GM20000 (cell line): Measurements from ENCODE around the gene MPPED2.

ENCODE experiments used
- DNase-seq: peaks from one replicate; pipeline ENCODE4 v3.0.0; 2012; ENCODE audit warnings: low spot score
- TF ChIP-seq, protein P1 (sequence below): IDR thresholded peaks from 2 replicates; pipeline ENCODE4 v1.5.1; 2012; ENCODE audit warnings: mild to moderate bottlenecking, control low read depth; ENCODE audit errors: extremely low read depth, missing control alignments

The MPPED2 gene

DNA sequence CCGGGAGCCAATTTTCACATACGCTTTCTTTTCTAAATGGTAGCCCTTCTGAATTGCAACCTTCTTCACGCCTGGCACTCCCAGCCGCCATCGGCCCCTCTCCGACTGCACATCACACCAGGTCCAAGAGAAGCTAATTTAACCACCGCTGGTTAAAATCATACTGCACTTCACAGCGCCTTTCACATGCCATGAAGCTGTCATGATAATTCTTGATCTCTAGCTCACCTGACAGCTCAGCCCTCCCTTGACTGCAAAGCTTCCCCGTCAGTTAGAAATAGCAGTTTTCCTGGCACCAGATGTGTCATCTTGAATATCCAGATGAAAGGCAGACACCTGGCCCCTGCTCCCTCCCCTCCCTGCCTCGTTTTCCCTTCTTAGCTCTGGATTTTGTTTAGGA, 161.8 kb downstream of the MPPED2 start:
- TF ChIP-seq, protein P1, sequence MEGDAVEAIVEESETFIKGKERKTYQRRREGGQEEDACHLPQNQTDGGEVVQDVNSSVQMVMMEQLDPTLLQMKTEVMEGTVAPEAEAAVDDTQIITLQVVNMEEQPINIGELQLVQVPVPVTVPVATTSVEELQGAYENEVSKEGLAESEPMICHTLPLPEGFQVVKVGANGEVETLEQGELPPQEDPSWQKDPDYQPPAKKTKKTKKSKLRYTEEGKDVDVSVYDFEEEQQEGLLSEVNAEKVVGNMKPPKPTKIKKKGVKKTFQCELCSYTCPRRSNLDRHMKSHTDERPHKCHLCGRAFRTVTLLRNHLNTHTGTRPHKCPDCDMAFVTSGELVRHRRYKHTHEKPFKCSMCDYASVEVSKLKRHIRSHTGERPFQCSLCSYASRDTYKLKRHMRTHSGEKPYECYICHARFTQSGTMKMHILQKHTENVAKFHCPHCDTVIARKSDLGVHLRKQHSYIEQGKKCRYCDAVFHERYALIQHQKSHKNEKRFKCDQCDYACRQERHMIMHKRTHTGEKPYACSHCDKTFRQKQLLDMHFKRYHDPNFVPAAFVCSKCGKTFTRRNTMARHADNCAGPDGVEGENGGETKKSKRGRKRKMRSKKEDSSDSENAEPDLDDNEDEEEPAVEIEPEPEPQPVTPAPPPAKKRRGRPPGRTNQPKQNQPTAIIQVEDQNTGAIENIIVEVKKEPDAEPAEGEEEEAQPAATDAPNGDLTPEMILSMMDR, result no peak
- DNase-seq, result no peak

DNA sequence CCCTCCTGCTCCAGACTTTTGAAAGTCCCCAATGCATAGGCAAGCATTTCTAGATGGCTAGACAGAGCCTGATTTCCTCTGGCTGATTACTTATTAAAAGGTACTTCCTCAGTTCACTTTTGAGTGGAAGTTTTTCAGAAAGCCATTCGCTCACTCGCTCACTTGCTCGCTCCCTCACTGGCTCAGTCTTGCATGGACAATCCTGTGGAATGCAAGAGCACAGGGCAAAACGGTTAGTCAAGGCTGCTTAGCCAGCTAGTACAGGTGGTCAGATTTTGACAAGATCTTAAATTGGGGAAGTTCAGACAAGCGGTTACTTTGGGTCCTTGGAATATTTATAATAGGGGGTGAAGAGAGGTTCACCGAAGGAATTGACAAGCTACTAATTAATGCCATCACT, 162.3 kb downstream of the MPPED2 start:
- DNase-seq, result no peak

DNA sequence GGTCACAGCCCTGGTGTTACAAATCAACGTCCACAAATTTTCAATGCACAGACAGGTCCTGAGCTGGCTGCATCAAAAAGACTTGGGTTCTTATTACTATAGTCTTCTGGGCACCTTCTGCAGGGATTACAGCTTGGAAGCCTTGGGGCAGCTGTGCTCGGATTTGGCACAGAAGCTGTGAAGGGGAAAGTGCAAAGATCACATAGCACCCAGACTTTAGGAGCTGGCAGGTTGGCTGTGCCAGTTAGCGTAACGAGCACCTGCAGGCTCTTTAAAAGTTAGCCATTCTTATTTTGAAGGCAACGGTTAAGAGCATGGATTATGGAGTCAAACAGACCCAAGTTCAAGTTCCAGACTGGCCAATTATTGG, 162.9 kb downstream of the MPPED2 start:
- no peak for DNase-seq
- TF ChIP-seq, protein P1, result no peak

More for the DNA sequence above, 162.3 kb downstream of the MPPED2 start:
- TF ChIP-seq, protein P1, result no peak

DNA sequence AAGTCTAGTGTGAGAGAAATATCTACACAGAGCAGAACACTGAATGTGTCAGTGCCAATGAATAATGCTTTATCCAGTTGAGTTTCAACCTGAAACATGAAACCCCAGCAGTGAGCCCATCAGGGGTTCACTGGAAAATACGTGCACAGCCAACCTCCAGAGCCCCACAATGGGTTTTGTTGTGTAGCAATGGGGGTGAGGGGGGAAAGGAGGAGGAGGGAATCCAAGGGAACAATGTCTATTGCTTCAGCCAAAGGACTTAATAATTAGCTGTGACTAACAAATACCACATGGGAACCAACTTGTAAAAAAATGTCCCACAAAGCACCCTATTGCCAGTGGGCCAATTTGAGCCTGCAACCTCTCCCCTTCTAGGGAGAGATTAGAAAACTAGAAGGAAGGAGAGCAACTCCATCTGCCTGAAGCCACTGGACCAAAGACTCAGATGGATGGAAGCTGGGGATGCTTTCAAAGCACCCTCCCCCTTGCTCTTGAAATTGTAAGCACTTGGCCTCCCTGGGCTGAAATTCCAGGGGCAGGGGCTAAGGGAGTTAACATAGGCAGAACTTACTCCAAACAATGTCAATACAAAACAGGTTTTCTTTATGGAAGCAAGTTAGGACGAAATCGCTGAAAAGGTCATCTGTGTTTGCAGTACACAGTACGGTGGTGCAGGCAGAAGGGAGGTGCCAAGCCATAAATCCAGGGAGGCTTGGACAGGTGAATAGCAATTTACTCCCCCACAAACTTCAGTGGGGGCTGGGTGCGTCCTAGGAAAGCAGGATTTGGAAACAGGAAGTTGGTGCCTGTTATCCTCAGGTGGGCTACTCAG, 163.5 kb downstream of the MPPED2 start:
- TF ChIP-seq, protein P1, result no peak
- no peak for DNase-seq

DNA sequence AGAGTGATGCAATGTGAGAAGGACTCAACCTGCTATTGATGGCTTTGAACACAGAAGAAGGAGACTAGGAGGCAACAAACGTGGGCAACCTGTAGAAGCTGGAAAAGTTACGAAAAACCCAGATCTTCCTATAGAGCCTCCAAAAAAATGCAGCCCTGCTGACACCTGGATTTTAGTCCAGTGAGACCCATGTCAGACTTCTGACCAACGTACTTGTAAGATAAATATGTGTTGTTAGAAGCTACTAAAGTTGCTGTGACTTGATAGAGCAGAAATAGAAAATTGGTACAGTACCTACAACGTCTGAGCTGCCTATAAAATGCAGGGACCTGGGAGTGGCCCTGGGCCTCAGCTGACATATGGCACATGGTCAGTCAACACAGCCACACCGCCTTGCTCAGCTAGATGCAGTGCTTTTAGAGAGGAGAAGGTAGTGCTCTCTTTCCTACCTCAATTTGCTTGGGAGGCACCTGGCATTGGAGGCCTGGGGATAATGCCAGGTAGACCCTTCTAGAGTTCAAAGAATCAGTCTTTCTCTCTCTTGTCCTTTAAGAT, 165.8 kb downstream of the MPPED2 start:
- no peak for DNase-seq
- TF ChIP-seq, protein P1, result no peak

DNA sequence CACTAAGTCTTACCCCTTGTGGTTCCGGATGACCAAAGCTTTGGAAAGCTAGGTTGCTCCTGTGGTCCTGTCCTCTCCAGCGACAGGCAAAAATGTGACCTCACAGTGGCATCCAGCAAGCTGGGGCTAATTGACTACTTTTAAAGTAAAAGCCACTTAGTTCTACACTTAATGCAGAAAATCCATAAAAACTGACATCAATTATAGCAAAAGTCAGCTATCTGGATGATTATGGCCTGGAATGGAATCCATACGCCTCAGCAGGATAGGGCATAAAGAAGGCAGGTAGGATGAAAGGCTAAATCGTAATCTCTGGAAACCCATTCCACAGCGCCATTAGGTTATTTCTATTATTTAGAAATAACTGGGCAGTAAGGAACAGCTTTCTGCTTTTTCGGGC, 171.3 kb downstream of the MPPED2 start:
- no peak for DNase-seq
- TF ChIP-seq, protein P1, result no peak

DNA sequence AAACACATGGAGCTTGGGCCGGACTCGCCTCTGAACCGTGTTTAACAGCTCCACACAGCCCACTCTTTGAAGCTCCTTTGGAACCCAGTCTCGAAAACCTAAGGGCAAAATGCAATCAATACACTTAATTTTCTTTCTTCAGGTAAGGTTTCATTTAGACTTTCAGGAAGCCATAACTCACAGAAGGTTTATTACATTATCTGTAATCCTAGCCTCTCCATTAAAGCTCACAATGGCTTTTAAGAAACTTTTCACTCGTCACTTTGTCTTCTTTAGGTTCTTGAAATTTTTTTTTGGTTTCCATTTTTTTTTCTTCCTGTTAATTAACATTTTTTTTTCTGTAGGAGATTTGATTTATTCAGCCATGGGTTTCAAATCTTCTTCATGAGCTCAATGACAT, 171.9 kb downstream of the MPPED2 start:
- TF ChIP-seq, protein P1, result no peak
- no peak for DNase-seq
